WTC11 (cell line): ENCODE results near the gene SPIRE1. TPM values are rescaled to one million over a fixed set of nuclear protein-coding genes. Genes with fewer than 3 reads are reported as not detected.

Source experiments
- ATAC-seq: fragments of 200-7000 bp; cut with Tn5 transposase; 2 replicates; pipeline ENCODE4 v1.10.0; 2021; ENCODE audit warnings: mild to moderate bottlenecking, moderate library complexity
- CTCF ChIA-PET: fragments of 300-600 bp; sonication (Branson Sonifier 250); formaldehyde crosslinking; loops from one replicate; lab custom pipeline; 2021; ENCODE audit warnings: antibody characterized with exemption; lab: Charles Lee
- POLR2A ChIA-PET: fragments of 350-600 bp; sonication (Branson Sonifier 250); formaldehyde crosslinking; loops from one replicate; lab custom pipeline; 2021; ENCODE audit warnings: antibody characterized with exemption; lab: Charles Lee
- DNase-seq: peaks from one replicate; pipeline ENCODE4 v3.0.0; 2021; ENCODE audit warnings: low spot score
- H3K27ac Mint-ChIP-seq: 2 replicates; pipeline ENCODE4 v1.8.0; 2021; ENCODE audit warnings: mixed read lengths
- H3K27me3 Mint-ChIP-seq: 2 replicates; pipeline ENCODE4 v1.8.0; 2021; ENCODE audit warnings: low read depth, mild to moderate bottlenecking, moderate library complexity, mixed read lengths
- H3K36me3 Mint-ChIP-seq: 2 replicates; pipeline ENCODE4 v1.8.0; 2021; ENCODE audit warnings: mixed read lengths
- H3K4me1 Mint-ChIP-seq: 2 replicates; pipeline ENCODE4 v1.8.0; 2022; ENCODE audit warnings: mixed read lengths
- H3K4me3 Mint-ChIP-seq: 2 replicates; pipeline ENCODE4 v1.8.0; 2021; ENCODE audit warnings: mild to moderate bottlenecking, moderate library complexity, mixed read lengths
- H3K9me3 Mint-ChIP-seq: 2 replicates; pipeline ENCODE4 v1.8.0; 2021; ENCODE audit warnings: mixed read lengths
- ATF6 ChIP-seq: sonication (generic); formaldehyde crosslinking; IDR thresholded peaks from 2 replicates; pipeline ENCODE4 v1.8.1; 2023; ENCODE audit warnings: mild to moderate bottlenecking, missing genetic modification reagents
- E2F4 ChIP-seq: sonication (generic); formaldehyde crosslinking; IDR thresholded peaks from 2 replicates; pipeline ENCODE4 v1.8.1; 2022; ENCODE audit warnings: low read depth, mild to moderate bottlenecking, moderate library complexity, missing genetic modification reagents, borderline replicate concordance
- E2F5 ChIP-seq: sonication (generic); formaldehyde crosslinking; IDR thresholded peaks from 2 replicates; pipeline ENCODE4 v1.8.1; 2022; ENCODE audit warnings: mild to moderate bottlenecking, moderate library complexity, missing genetic modification reagents
- ERG ChIP-seq: fragments of 250-450 bp; sonication (Bioruptor Pico); IDR thresholded peaks from 2 replicates; pipeline ENCODE4 v1.8.0; 2021; ENCODE audit warnings: mild to moderate bottlenecking
- FOXP1 ChIP-seq: sonication (generic); formaldehyde crosslinking; IDR thresholded peaks from 2 replicates; pipeline ENCODE4 v1.8.0; 2022; ENCODE audit warnings: missing genetic modification reagents, mild to moderate bottlenecking, moderate library complexity, borderline replicate concordance
- HMGXB4 ChIP-seq: sonication (generic); formaldehyde crosslinking; IDR thresholded peaks from 2 replicates; pipeline ENCODE4 v1.8.1; 2023; ENCODE audit warnings: mild to moderate bottlenecking, moderate library complexity, missing genetic modification reagents
- NR1H2 ChIP-seq: sonication (generic); formaldehyde crosslinking; IDR thresholded peaks from 2 replicates; pipeline ENCODE4 v1.9.0; 2021; ENCODE audit warnings: mild to moderate bottlenecking, moderate library complexity, missing genetic modification reagents
- SOX15 ChIP-seq: fragments of 250-450 bp; sonication (Bioruptor Pico); IDR thresholded peaks from 2 replicates; pipeline ENCODE4 v1.9.0; 2021; ENCODE audit warnings: mild to moderate bottlenecking
- SP1 ChIP-seq: sonication (generic); formaldehyde crosslinking; conservative IDR thresholded peaks from 2 replicates; pipeline ENCODE4 v1.8.1; 2022; ENCODE audit warnings: missing genetic modification reagents
- ZNF121 ChIP-seq: sonication (generic); formaldehyde crosslinking; IDR thresholded peaks from 2 replicates; pipeline ENCODE4 v1.8.0; 2023; ENCODE audit warnings: missing genetic modification reagents
- total RNA-seq: library from RNA; stranded (reverse); gene quantifications from 3 replicates; pipeline ENCODE4 v1.2.3, GENCODE V29; 2021
- TF ChIP-seq, protein P1 (sequence below): sonication (generic); formaldehyde crosslinking; IDR thresholded peaks from 2 replicates; pipeline ENCODE4 v1.8.1; 2023; ENCODE audit warnings: mild to moderate bottlenecking, missing genetic modification reagents, borderline replicate concordance
- TF ChIP-seq, protein P2 (sequence below): sonication (generic); formaldehyde crosslinking; IDR thresholded peaks from 2 replicates; pipeline ENCODE4 v1.8.1; 2023; ENCODE audit warnings: mild to moderate bottlenecking, missing genetic modification reagents
- TF ChIP-seq, protein P3 (sequence below): sonication (generic); formaldehyde crosslinking; IDR thresholded peaks from 2 replicates; pipeline ENCODE4 v1.8.0; 2023; ENCODE audit warnings: mild to moderate bottlenecking, missing genetic modification reagents
- TF ChIP-seq, protein P4 (sequence below): sonication (generic); formaldehyde crosslinking; IDR thresholded peaks from 2 replicates; pipeline ENCODE4 v1.8.1; 2023; ENCODE audit warnings: mild to moderate bottlenecking, missing genetic modification reagents, moderate library complexity

Gene SPIRE1
- total RNA-seq, 1 experiment from 2014 or later = 19.3 TPM

DNA sequence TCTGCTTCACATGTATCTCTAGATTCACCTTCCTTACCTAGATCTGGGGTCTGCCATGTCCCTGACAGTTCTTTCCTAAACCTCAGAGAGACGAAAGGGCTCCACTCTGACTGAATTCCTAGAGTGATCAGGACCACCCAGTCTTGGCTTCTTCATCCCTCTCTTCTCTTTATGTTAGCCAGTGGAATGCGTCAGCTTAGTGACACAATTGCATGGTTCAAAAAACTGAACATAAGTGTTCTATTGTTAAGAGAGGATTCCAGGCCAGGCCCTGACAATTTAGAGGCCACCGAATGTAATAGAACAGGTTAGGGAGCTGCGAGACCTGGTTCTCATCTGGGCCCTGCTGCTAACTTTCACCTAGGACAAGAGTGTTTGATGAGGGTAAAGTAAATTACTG lies 240.2 kb downstream of the SPIRE1 start (continued):
- no peak for TF ChIP-seq SP1 (CRISPR knock-in tag)
- TF ChIP-seq, protein P1, sequence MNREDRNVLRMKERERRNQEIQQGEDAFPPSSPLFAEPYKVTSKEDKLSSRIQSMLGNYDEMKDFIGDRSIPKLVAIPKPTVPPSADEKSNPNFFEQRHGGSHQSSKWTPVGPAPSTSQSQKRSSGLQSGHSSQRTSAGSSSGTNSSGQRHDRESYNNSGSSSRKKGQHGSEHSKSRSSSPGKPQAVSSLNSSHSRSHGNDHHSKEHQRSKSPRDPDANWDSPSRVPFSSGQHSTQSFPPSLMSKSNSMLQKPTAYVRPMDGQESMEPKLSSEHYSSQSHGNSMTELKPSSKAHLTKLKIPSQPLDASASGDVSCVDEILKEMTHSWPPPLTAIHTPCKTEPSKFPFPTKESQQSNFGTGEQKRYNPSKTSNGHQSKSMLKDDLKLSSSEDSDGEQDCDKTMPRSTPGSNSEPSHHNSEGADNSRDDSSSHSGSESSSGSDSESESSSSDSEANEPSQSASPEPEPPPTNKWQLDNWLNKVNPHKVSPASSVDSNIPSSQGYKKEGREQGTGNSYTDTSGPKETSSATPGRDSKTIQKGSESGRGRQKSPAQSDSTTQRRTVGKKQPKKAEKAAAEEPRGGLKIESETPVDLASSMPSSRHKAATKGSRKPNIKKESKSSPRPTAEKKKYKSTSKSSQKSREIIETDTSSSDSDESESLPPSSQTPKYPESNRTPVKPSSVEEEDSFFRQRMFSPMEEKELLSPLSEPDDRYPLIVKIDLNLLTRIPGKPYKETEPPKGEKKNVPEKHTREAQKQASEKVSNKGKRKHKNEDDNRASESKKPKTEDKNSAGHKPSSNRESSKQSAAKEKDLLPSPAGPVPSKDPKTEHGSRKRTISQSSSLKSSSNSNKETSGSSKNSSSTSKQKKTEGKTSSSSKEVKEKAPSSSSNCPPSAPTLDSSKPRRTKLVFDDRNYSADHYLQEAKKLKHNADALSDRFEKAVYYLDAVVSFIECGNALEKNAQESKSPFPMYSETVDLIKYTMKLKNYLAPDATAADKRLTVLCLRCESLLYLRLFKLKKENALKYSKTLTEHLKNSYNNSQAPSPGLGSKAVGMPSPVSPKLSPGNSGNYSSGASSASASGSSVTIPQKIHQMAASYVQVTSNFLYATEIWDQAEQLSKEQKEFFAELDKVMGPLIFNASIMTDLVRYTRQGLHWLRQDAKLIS = no peak
- no peak for TF ChIP-seq E2F4 (CRISPR knock-in tag)
- TF ChIP-seq SOX15 (CRISPR knock-in tag) = no peak

DNA sequence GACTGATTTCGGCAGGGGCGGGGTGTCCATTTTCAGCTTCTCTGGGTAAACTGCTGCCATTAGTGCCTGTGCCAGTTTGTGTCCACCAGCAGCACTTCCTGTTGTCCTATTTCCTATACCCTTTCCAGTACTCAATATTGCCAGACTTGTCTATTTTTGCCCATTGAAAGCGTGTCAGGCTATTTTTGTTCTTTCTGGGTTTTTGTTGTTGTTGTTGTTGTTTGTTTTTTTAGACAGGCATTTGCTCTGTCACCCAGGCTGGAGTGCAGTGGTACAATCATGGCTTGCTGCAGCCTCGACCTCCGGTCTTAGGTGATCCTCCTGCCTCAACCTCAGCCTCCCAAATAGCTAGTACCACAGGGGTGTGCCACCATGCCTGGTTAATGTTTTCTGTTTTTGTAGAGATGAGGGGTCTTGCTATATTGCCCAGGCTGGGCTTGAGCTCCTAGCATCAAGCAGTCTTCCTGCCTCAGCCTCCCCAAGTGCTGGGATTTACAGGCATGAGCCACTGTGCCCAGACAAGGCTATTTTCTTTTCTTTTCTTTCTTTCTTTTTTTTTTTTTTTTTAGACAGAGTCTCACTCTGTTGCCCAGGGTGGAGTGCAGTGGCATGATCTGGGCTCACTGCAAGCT lies 241.7 kb downstream of the SPIRE1 start:
- ChIA-PET CTCF (no interaction called here), POLR2A (no interaction called here)
- ATAC-seq (no peak), DNase-seq (no peak)
- Mint-ChIP-seq H3K27me3 (no peaks in the 10 kb centered on the region), H3K27ac (peak overlapping the region; percentile 85; the same call in 1 of the 2 replicates), H3K4me3 (no peak overlapping the region), H3K36me3 (no peaks in the 10 kb centered on the region), H3K9me3 (no peaks in the 10 kb centered on the region), H3K4me1 (peaks cover 14% of the 10 kb centered on the region)
- TF ChIP-seq, protein P2, sequence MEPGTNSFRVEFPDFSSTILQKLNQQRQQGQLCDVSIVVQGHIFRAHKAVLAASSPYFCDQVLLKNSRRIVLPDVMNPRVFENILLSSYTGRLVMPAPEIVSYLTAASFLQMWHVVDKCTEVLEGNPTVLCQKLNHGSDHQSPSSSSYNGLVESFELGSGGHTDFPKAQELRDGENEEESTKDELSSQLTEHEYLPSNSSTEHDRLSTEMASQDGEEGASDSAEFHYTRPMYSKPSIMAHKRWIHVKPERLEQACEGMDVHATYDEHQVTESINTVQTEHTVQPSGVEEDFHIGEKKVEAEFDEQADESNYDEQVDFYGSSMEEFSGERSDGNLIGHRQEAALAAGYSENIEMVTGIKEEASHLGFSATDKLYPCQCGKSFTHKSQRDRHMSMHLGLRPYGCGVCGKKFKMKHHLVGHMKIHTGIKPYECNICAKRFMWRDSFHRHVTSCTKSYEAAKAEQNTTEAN (CRISPR knock-in tag) = no peak
- peak; percentile 94 for TF ChIP-seq ZNF121 (CRISPR knock-in tag)
- TF ChIP-seq NR1H2 (CRISPR knock-in tag) = no peak
- TF ChIP-seq E2F5 = no peak

DNA sequence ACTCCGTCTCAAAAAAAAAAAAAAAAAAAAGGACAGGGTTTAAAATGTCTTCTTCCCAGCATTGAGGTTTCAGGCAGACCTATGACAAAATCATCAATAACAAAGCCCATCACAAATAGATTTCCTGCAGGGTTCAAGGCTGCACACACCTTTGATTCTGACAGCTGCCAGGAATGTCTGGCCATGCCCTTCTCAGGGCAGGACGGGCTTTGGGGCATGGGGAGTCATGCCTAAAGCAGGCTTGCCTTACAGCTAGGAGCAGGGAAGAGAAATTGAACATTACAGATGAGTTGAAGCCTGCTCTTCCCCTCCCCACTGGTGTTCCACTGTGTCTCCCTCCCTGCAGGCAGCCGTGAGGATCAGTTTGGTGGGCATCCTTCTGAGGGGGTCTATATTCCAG lies 246.5 kb downstream of the SPIRE1 start:
- Mint-ChIP-seq H3K27ac (peak overlapping the region; percentile 70; the same call in 1 of the 2 replicates), H3K9me3 (no peaks in the 10 kb centered on the region), H3K27me3 (peaks cover 12% of the 10 kb centered on the region), H3K36me3 (no peaks in the 10 kb centered on the region), H3K4me3 (no peak overlapping the region), H3K4me1 (peaks cover 29% of the 10 kb centered on the region)
- DNase-seq = no peak
- ChIA-PET CTCF (interaction anchor here (0.7 kb wide), 1 partner anchor 139 kb away, joined by 4 read pairs; no protein-coding TSS in a partner anchor), POLR2A (interaction anchor here (1.0 kb wide), 1 partner anchor 10 kb away, joined by 3 read pairs; no protein-coding TSS in a partner anchor)
- ATAC-seq = no peak
- TF ChIP-seq ATF6 (CRISPR knock-in tag) = no peak
- TF ChIP-seq, protein P3, sequence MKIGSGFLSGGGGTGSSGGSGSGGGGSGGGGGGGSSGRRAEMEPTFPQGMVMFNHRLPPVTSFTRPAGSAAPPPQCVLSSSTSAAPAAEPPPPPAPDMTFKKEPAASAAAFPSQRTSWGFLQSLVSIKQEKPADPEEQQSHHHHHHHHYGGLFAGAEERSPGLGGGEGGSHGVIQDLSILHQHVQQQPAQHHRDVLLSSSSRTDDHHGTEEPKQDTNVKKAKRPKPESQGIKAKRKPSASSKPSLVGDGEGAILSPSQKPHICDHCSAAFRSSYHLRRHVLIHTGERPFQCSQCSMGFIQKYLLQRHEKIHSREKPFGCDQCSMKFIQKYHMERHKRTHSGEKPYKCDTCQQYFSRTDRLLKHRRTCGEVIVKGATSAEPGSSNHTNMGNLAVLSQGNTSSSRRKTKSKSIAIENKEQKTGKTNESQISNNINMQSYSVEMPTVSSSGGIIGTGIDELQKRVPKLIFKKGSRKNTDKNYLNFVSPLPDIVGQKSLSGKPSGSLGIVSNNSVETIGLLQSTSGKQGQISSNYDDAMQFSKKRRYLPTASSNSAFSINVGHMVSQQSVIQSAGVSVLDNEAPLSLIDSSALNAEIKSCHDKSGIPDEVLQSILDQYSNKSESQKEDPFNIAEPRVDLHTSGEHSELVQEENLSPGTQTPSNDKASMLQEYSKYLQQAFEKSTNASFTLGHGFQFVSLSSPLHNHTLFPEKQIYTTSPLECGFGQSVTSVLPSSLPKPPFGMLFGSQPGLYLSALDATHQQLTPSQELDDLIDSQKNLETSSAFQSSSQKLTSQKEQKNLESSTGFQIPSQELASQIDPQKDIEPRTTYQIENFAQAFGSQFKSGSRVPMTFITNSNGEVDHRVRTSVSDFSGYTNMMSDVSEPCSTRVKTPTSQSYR (CRISPR knock-in tag) = no peak
- TF ChIP-seq, protein P4, sequence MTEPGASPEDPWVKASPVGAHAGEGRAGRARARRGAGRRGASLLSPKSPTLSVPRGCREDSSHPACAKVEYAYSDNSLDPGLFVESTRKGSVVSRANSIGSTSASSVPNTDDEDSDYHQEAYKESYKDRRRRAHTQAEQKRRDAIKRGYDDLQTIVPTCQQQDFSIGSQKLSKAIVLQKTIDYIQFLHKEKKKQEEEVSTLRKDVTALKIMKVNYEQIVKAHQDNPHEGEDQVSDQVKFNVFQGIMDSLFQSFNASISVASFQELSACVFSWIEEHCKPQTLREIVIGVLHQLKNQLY (CRISPR knock-in tag) = no peak
- TF ChIP-seq ERG (CRISPR knock-in tag) = no peak
- no peak for TF ChIP-seq FOXP1
- TF ChIP-seq HMGXB4 (CRISPR knock-in tag) = no peak
- TF ChIP-seq SOX15 (CRISPR knock-in tag) = no peak
